Natural killer cell (primary cell): ENCODE data around the gene PIK3CD. TPM values are rescaled to one million over a fixed set of nuclear protein-coding genes. Genes with fewer than 3 reads are reported as not detected.
A peak's percentile ranks its signal among the peaks of the same experiment; 100 is the strongest.

Experiments
- ATAC-seq, 3 donors: fragments of 150-1000 bp in 2 of 3; fragments of 200-7000 bp in 1 of 3; cut with Tn5 transposase; 1 replicate in 1 of 3; 2 replicates in 2 of 3; pipeline ENCODE4 v1.10.0; 2021; ENCODE audit warnings: mild to moderate bottlenecking in 2 of 3, moderate library complexity in 2 of 3
- DNase-seq, 2 donors: peaks; one replicate each; pipeline versions ENCODE4 v3.0.0 to v3.0.0-alpha.2; 2013 to 2021; ENCODE audit warnings: mixed read lengths in 1 of 2
- H3K27ac ChIP-seq: one replicate; pipeline ENCODE4 v1.5.1; 2013; ENCODE audit warnings: mild to moderate bottlenecking, low read length
- H3K27me3 ChIP-seq: one replicate; pipeline ENCODE4 v1.6.1; 2013; ENCODE audit warnings: low read length; ENCODE audit not compliant: control insufficient read depth, insufficient read depth
- H3K36me3 ChIP-seq: one replicate; pipeline ENCODE4 v1.6.1; 2013; ENCODE audit warnings: low read length; ENCODE audit not compliant: control insufficient read depth, insufficient read depth
- H3K4me1 ChIP-seq: one replicate; pipeline ENCODE4 v1.6.1; 2013; ENCODE audit warnings: low read length; ENCODE audit not compliant: control insufficient read depth, insufficient read depth
- H3K4me3 ChIP-seq: one replicate; pipeline ENCODE4 v1.5.1; 2013; ENCODE audit warnings: low read length
- H3K9me3 ChIP-seq: one replicate; pipeline ENCODE4 v1.6.1; 2013; ENCODE audit warnings: low read length; ENCODE audit not compliant: control insufficient read depth, insufficient read depth
- H3K27ac Mint-ChIP-seq, 2 donors: one replicate each; pipeline ENCODE4 v1.8.0; 2022; ENCODE audit warnings: mild to moderate bottlenecking in 2 of 2, mixed read lengths in 2 of 2, moderate library complexity in 1 of 2
- H3K27me3 Mint-ChIP-seq, 2 donors: one replicate each; pipeline ENCODE4 v1.8.0; 2022; ENCODE audit warnings: low read depth in 2 of 2, mixed read lengths in 2 of 2
- H3K36me3 Mint-ChIP-seq: one replicate; pipeline ENCODE4 v1.8.0; 2022; ENCODE audit warnings: mixed read lengths
- H3K4me1 Mint-ChIP-seq, 2 donors: one replicate each; pipeline ENCODE4 v1.8.0; 2022; ENCODE audit warnings: mixed read lengths in 2 of 2
- H3K4me3 Mint-ChIP-seq: one replicate; pipeline ENCODE4 v1.8.0; 2022; ENCODE audit warnings: mild to moderate bottlenecking, moderate library complexity, mixed read lengths
- H3K9me3 Mint-ChIP-seq, 2 donors: one replicate each; pipeline ENCODE4 v1.8.0; 2022; ENCODE audit warnings: mixed read lengths in 2 of 2
- WGBS: methylation state at CpG from one replicate; pipeline ENCODE4 v1.1.7; 2013; ENCODE audit warnings: missing lambda C conversion rate; ENCODE audit not compliant: insufficient coverage; 5-methylcytosine and 5-hydroxymethylcytosine counted together
- intact Hi-C: fragments of 100-400 bp; cut with micrococcal nuclease; formaldehyde crosslinking; loops from one replicate; pipeline ENCODE4 v1.14.2; 2022
- total RNA-seq, 4 donors: library from RNA; stranded (reverse); fragments of 120-200 nt in 1 of 4; gene quantifications; one replicate each; pipeline versions ENCODE4 v1.2.3 to v1.2.4, GENCODE V29; 2013 to 2022
- TF ChIP-seq, protein P1 (sequence below): fragments of 200-600 bp; IDR thresholded peaks from one replicate; pipeline ENCODE4 v1.8.0; 2022; ENCODE audit warnings: antibody characterized with exemption

Gene PIK3CD
- 100 to 1,000 TPM; 171 to 240 (median 198) TPM for total RNA-seq
- 104 TPM for total RNA-seq (2013)

GRCh38 chr1:9651565-9652378 lies at the start of gene PIK3CD:
Gene PIK3CD (plus strand): TSS chr1:9651731. CDS start chr1:9710456, 58,725 bp downstream.
- TF ChIP-seq, protein P1, sequence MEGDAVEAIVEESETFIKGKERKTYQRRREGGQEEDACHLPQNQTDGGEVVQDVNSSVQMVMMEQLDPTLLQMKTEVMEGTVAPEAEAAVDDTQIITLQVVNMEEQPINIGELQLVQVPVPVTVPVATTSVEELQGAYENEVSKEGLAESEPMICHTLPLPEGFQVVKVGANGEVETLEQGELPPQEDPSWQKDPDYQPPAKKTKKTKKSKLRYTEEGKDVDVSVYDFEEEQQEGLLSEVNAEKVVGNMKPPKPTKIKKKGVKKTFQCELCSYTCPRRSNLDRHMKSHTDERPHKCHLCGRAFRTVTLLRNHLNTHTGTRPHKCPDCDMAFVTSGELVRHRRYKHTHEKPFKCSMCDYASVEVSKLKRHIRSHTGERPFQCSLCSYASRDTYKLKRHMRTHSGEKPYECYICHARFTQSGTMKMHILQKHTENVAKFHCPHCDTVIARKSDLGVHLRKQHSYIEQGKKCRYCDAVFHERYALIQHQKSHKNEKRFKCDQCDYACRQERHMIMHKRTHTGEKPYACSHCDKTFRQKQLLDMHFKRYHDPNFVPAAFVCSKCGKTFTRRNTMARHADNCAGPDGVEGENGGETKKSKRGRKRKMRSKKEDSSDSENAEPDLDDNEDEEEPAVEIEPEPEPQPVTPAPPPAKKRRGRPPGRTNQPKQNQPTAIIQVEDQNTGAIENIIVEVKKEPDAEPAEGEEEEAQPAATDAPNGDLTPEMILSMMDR, result no peak
- intact Hi-C loops, result loop anchor here (1.0 kb wide), 1 partner anchor 67 kb away; no protein-coding TSS in a partner anchor
- no peaks in the 10 kb centered on the region for H3K36me3 Mint-ChIP-seq
- peaks cover 53% of the 10 kb centered on the region for H3K4me1 ChIP-seq
- H3K27me3 Mint-ChIP-seq, result no peaks in the 10 kb centered on the region
- no peaks in the 10 kb centered on the region for H3K36me3 ChIP-seq
- no peaks in the 10 kb centered on the region for H3K9me3 ChIP-seq
- H3K9me3 Mint-ChIP-seq, result no peaks in the 10 kb centered on the region
- H3K4me1 Mint-ChIP-seq, result peaks cover 42 to 50% of the 10 kb centered on the region in 2 donors
- H3K4me3 Mint-ChIP-seq, result peak within 1 kb of the TSS; percentile 93
- peak within 1 kb of the TSS; percentile 70 for H3K27ac ChIP-seq
- ATAC-seq (peak; percentile 29 to 62 (median 52)), DNase-seq (peak; percentile 51 to 74)
- peak within 1 kb of the TSS; percentile 92 to 96 for H3K27ac Mint-ChIP-seq
- peak within 1 kb of the TSS; percentile 75 for H3K4me3 ChIP-seq
- no peaks in the 10 kb centered on the region for H3K27me3 ChIP-seq
- under 1% methylated on average over 94 of the region's 94 CpGs for WGBS

- H3K4me3 ChIP-seq, result no peak overlapping the region
- Mint-ChIP-seq H3K27ac (no peak overlapping the region), H3K4me3 (no peak overlapping the region), H3K27me3 (no peaks in the 10 kb centered on the region), H3K36me3 (no peaks in the 10 kb centered on the region), H3K9me3 (no peaks in the 10 kb centered on the region), H3K4me1 (no peaks in the 10 kb centered on the region)
- no peaks in the 10 kb centered on the region for H3K9me3 ChIP-seq
- ATAC-seq (no peak), DNase-seq (no peak)
- H3K27me3 ChIP-seq, result no peaks in the 10 kb centered on the region
- no peaks in the 10 kb centered on the region for H3K4me1 ChIP-seq
- TF ChIP-seq, protein P1, result no peak
- peaks cover 19% of the 10 kb centered on the region for H3K36me3 ChIP-seq
- 94% methylated on average over 26 of the region's 26 CpGs for WGBS
- H3K27ac ChIP-seq, result no peak overlapping the region
- intact Hi-C loops, result no loop called here
Observed at GRCh38 chr1:9601942-9602793, 49.4 kb upstream of the PIK3CD start.

GRCh38 chr1:9602794-9603167 lies 48.8 kb upstream of the PIK3CD start:
- Histone ChIP-seq H3K4me3 (no peak overlapping the region), H3K36me3 (peaks cover 19% of the 10 kb centered on the region), H3K27ac (no peak overlapping the region), H3K4me1 (no peaks in the 10 kb centered on the region), H3K27me3 (no peaks in the 10 kb centered on the region), H3K9me3 (no peaks in the 10 kb centered on the region)
- ATAC-seq, result no peak
- 97% methylated on average over 9 of the region's 9 CpGs for WGBS
- Mint-ChIP-seq H3K4me3 (no peak overlapping the region), H3K36me3 (no peaks in the 10 kb centered on the region), H3K4me1 (no peaks in the 10 kb centered on the region), H3K9me3 (no peaks in the 10 kb centered on the region), H3K27ac (no peak overlapping the region), H3K27me3 (no peaks in the 10 kb centered on the region)
- TF ChIP-seq, protein P1, result no peak
- no peak for DNase-seq
- intact Hi-C loops, result no loop called here
